CD14-positive monocyte (primary cell): ENCODE measurements around the gene PANK2. TPM values are rescaled to one million over a fixed set of nuclear protein-coding genes. Genes with fewer than 3 reads are reported as not detected.

ENCODE experiments used
- DNase-seq, 3 donors: peaks; one replicate each; pipeline ENCODE4 v3.0.0-alpha.2; 2011 to 2022
- H2AFZ ChIP-seq: 2 replicates; pipeline ENCODE4 v1.6.0; 2012; ENCODE audit warnings: mild to moderate bottlenecking, low read depth, low read length, inconsistent platforms; ENCODE audit not compliant: insufficient read depth, poor library complexity, severe bottlenecking
- H3K27ac ChIP-seq, 2 donors: 1 replicate in 1 of 2; 2 replicates in 1 of 2; pipeline ENCODE4 v1.5.1; 2012 to 2013; ENCODE audit warnings: low read length in 2 of 2, control low read depth in 1 of 2, inconsistent platforms in 1 of 2, low read depth in 1 of 2, mild to moderate bottlenecking in 1 of 2
- H3K27me3 ChIP-seq, 2 donors: one replicate each; pipeline versions ENCODE4 v1.6.0 to v1.6.1; 2011 to 2013; ENCODE audit warnings: low read length in 2 of 2; ENCODE audit not compliant: control insufficient read depth in 2 of 2, insufficient read depth in 2 of 2
- H3K36me3 ChIP-seq, 2 donors: replicated peaks in 1 of 2; 1 replicate in 1 of 2; 2 replicates in 1 of 2; pipeline versions ENCODE4 v1.5.1 to v1.6.1; 2012 to 2013; ENCODE audit warnings: low read length in 2 of 2, control low read depth in 1 of 2, inconsistent platforms in 1 of 2, mild to moderate bottlenecking in 1 of 2; ENCODE audit not compliant: insufficient read depth in 2 of 2, control insufficient read depth in 1 of 2
- H3K4me1 ChIP-seq, 2 donors: 1 replicate in 1 of 2; 2 replicates in 1 of 2; pipeline versions ENCODE4 v1.5.1 to v1.6.1; 2012 to 2013; ENCODE audit warnings: low read length in 2 of 2, control low read depth in 1 of 2, inconsistent platforms in 1 of 2, mild to moderate bottlenecking in 1 of 2, moderate library complexity in 1 of 2; ENCODE audit not compliant: insufficient read depth in 2 of 2, control insufficient read depth in 1 of 2
- H3K4me2 ChIP-seq: replicated peaks from 2 replicates; pipeline ENCODE3; 2012; ENCODE audit warnings: low read length, moderate library complexity, mild to moderate bottlenecking; ENCODE audit not compliant: poor library complexity, severe bottlenecking; ENCODE audit errors: extremely low read depth
- H3K4me3 ChIP-seq, 3 experiments: fragments of 200-600 bp in 1 of 3; sonication (generic) in 1 of 3; replicated peaks in 1 of 3; 1 replicate in 2 of 3; 2 replicates in 1 of 3; pipeline ENCODE4 v1.5.1; 2011 to 2013; ENCODE audit warnings: low read length in 3 of 3, mild to moderate bottlenecking in 3 of 3, control low read depth in 2 of 3, low read depth in 2 of 3, inconsistent platforms in 1 of 3, moderate library complexity in 1 of 3
- H3K79me2 ChIP-seq: 2 replicates; pipeline ENCODE4 v1.6.0; 2012; ENCODE audit warnings: mild to moderate bottlenecking, control low read depth, inconsistent platforms, low read length, moderate library complexity; ENCODE audit not compliant: insufficient read depth
- H3K9ac ChIP-seq: 2 replicates; pipeline ENCODE4 v1.6.0; 2017; ENCODE audit warnings: low read length, mild to moderate bottlenecking; ENCODE audit not compliant: insufficient read depth, poor library complexity, severe bottlenecking
- H3K9me3 ChIP-seq, 2 donors: replicated peaks in 1 of 2; 1 replicate in 1 of 2; 2 replicates in 1 of 2; pipeline versions ENCODE4 v1.5.1 to v1.6.1; 2012 to 2013; ENCODE audit warnings: low read length in 2 of 2, control low read depth in 1 of 2; ENCODE audit not compliant: control insufficient read depth in 1 of 2, insufficient read depth in 1 of 2
- H4K20me1 ChIP-seq: 2 replicates; pipeline ENCODE4 v1.6.0; 2012; ENCODE audit warnings: mild to moderate bottlenecking, low read length, control low read depth, moderate library complexity; ENCODE audit not compliant: insufficient read depth
- H3K27ac Mint-ChIP-seq, 7 donors: one replicate each; pipeline ENCODE4 v1.8.0; 2020; ENCODE audit warnings: mild to moderate bottlenecking in 7 of 7, mixed read lengths in 7 of 7, moderate library complexity in 6 of 7, inconsistent platforms in 2 of 7
- H3K27me3 Mint-ChIP-seq, 3 donors: one replicate each; pipeline ENCODE4 v1.8.0; 2021 to 2022; ENCODE audit warnings: low read depth in 3 of 3, mild to moderate bottlenecking in 3 of 3, mixed read lengths in 3 of 3, moderate library complexity in 3 of 3, inconsistent platforms in 1 of 3
- H3K36me3 Mint-ChIP-seq, 2 donors: one replicate each; pipeline ENCODE4 v1.8.0; 2020; ENCODE audit warnings: mixed read lengths in 2 of 2, inconsistent platforms in 1 of 2, mild to moderate bottlenecking in 1 of 2
- H3K4me1 Mint-ChIP-seq: one replicate; pipeline ENCODE4 v1.8.0; 2020; ENCODE audit warnings: mild to moderate bottlenecking, mixed read lengths
- H3K4me3 Mint-ChIP-seq, 2 donors: one replicate each; pipeline ENCODE4 v1.8.0; 2020; ENCODE audit warnings: mild to moderate bottlenecking in 2 of 2, mixed read lengths in 2 of 2, moderate library complexity in 1 of 2
- H3K9me3 Mint-ChIP-seq, 7 donors: one replicate each; pipeline ENCODE4 v1.8.0; 2020 to 2022; ENCODE audit warnings: mixed read lengths in 7 of 7, mild to moderate bottlenecking in 6 of 7, moderate library complexity in 6 of 7, inconsistent platforms in 2 of 7
- WGBS: methylation state at CpG from one replicate; pipeline ENCODE4 v1.1.5; 2013; ENCODE audit warnings: missing lambda C conversion rate; ENCODE audit not compliant: insufficient coverage; 5-methylcytosine and 5-hydroxymethylcytosine counted together
- intact Hi-C, 2 donors: fragments of 100-400 bp; cut with micrococcal nuclease; formaldehyde crosslinking; loops; one replicate each; pipeline versions ENCODE4 v1.15.0 to v1.15.1; 2023
- polyA plus RNA-seq, 3 donors: library from polyadenylated mRNA; depleted of rRNA in 1 of 3; unstranded in 2 of 3; stranded (reverse) in 1 of 3; fragments of 300-500 nt in 2 of 3; fragments of >200 nt in 1 of 3; fragmentation: Illumina TruSeq in 2 of 3; gene quantifications; 1 replicate in 2 of 3; 2 replicates in 1 of 3; pipeline ENCODE4 v1.2.3, GENCODE V29; 2012 to 2021
- TF ChIP-seq, protein P1 (sequence below): fragments of 200-600 bp; IDR thresholded peaks from one replicate; pipeline ENCODE4 v1.8.0; 2022; ENCODE audit warnings: antibody characterized with exemption, mild to moderate bottlenecking

PANK2 gene
- polyA plus RNA-seq, 3 donors: 36.8 to 65.7 (median 48.0) TPM

DNA sequence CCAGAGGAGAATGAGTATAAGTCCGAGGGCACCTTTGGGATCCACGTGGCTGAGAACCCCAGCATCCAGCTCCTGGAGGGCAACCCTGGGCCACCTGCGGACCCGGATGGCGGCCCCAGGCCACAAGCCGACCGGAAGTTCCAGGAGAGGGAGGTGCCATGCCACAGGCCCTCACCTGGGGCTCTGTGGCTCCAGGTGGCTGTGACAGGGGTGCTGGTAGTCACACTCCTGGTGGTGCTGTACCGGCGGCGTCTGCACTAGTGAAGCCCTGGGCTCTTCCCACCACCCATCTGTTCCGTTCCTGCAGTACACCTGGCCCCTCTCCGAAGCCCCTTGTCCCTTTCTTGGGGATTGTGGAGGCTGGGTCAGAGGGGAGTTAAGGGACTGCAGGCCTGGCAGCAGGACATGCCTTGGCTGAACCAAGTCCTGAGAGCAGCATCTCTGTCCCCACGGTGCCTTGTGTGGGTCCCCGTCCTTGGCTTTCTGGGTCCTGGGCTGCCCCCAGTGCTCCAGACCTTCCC, 23.2 kb upstream of the PANK2 start:
- Histone ChIP-seq H3K9ac (no peak overlapping the region), H2AFZ (no peak overlapping the region), H3K4me1 (no peaks in the 10 kb centered on the region), H3K36me3 (peaks cover 80 to 97% of the 10 kb centered on the region in 2 donors), H3K27ac (no peak overlapping the region), H3K4me2 (no peak overlapping the region), H4K20me1 (peaks cover 74% of the 10 kb centered on the region), H3K79me2 (peaks cover 11% of the 10 kb centered on the region), H3K4me3 (no peak overlapping the region), H3K27me3 (no peaks in the 10 kb centered on the region), H3K9me3 (peaks cover 4 to 5% of the 10 kb centered on the region in 2 donors)
- no peaks in the 10 kb centered on the region for H3K4me1 Mint-ChIP-seq
- TF ChIP-seq, protein P1, sequence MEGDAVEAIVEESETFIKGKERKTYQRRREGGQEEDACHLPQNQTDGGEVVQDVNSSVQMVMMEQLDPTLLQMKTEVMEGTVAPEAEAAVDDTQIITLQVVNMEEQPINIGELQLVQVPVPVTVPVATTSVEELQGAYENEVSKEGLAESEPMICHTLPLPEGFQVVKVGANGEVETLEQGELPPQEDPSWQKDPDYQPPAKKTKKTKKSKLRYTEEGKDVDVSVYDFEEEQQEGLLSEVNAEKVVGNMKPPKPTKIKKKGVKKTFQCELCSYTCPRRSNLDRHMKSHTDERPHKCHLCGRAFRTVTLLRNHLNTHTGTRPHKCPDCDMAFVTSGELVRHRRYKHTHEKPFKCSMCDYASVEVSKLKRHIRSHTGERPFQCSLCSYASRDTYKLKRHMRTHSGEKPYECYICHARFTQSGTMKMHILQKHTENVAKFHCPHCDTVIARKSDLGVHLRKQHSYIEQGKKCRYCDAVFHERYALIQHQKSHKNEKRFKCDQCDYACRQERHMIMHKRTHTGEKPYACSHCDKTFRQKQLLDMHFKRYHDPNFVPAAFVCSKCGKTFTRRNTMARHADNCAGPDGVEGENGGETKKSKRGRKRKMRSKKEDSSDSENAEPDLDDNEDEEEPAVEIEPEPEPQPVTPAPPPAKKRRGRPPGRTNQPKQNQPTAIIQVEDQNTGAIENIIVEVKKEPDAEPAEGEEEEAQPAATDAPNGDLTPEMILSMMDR: no peak
- WGBS: 98% methylated on average over 9 of the region's 14 CpGs
- intact Hi-C loops: no loop called here
- peaks cover 0 to 3% (median 2%) of the 10 kb centered on the region in 3 donors for H3K27me3 Mint-ChIP-seq
- DNase-seq: no peak
- H3K9me3 Mint-ChIP-seq: peaks cover 0 to 7% (median 5%) of the 10 kb centered on the region in 7 donors
- no peak overlapping the region for H3K4me3 Mint-ChIP-seq
- no peak overlapping the region for H3K27ac Mint-ChIP-seq
- H3K36me3 Mint-ChIP-seq: peaks cover 71 to 100% of the 10 kb centered on the region in 2 donors

DNA sequence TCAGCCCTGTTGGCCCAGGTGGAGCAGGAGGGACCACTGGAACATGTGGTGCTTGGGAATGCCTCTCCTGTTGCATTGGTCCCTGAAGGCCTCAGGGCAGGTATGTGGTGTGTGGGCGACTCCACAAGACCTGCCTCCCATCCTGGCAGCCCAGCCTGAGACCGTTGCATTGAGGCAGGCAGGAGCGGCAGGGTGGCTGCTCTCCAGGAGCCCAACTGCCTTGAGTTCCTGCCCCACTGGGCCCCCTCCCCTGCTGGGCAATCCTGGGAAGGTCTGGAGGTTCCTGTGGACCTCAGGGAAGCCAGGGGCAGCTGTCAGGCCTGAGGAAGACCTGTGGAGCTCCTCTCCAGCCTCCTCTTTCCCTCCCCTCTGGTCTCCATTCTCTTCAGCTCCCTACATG, 22.7 kb upstream of the PANK2 start:
- Histone ChIP-seq H4K20me1 (peaks cover 74% of the 10 kb centered on the region), H3K4me3 (no peak overlapping the region), H3K9ac (no peak overlapping the region), H3K27ac (no peak overlapping the region), H3K27me3 (no peaks in the 10 kb centered on the region), H3K9me3 (peaks cover 4 to 5% of the 10 kb centered on the region in 2 donors), H3K36me3 (peaks cover 80 to 97% of the 10 kb centered on the region in 2 donors), H2AFZ (no peak overlapping the region), H3K4me2 (no peak overlapping the region), H3K79me2 (peaks cover 15% of the 10 kb centered on the region), H3K4me1 (no peaks in the 10 kb centered on the region)
- 93% methylated on average over 3 of the region's 3 CpGs for WGBS
- no peaks in the 10 kb centered on the region for H3K4me1 Mint-ChIP-seq
- peaks cover 0 to 3% (median 0%) of the 10 kb centered on the region in 3 donors for H3K27me3 Mint-ChIP-seq
- no peak for DNase-seq
- peaks cover 71 to 100% of the 10 kb centered on the region in 2 donors for H3K36me3 Mint-ChIP-seq
- peaks cover 0 to 6% (median 4%) of the 10 kb centered on the region in 7 donors for H3K9me3 Mint-ChIP-seq
- peak overlapping the region in 3 of 7 donors; percentile 22 to 75 (median 50) for H3K27ac Mint-ChIP-seq
- intact Hi-C loops: no loop called here
- no peak overlapping the region for H3K4me3 Mint-ChIP-seq
- TF ChIP-seq, protein P1: no peak
